Neural progenitor cell (in vitro differentiated cells): ENCODE results near the gene DSC3. TPM values are rescaled to one million over a fixed set of nuclear protein-coding genes. Genes with fewer than 3 reads are reported as not detected.

ENCODE experiments used
- DNase-seq: peaks from one replicate; pipeline ENCODE4 v3.0.0-alpha.2; 2016; ENCODE audit warnings: low spot score
- H2AFZ ChIP-seq: fragments of 200-600 bp; sonication (generic); replicated peaks from 2 replicates; pipeline ENCODE4 v1.6.1; 2016; ENCODE audit warnings: antibody characterized with exemption
- H3F3A ChIP-seq: fragments of 200-600 bp; sonication (generic); 2 replicates; pipeline ENCODE4 v1.6.1; 2016; ENCODE audit warnings: antibody characterized with exemption, low read depth
- H3K27ac ChIP-seq: fragments of 200-600 bp; sonication (generic); 2 replicates; pipeline ENCODE4 v1.5.1; 2016; ENCODE audit warnings: mild to moderate bottlenecking
- H3K27me3 ChIP-seq: fragments of 200-600 bp; sonication (generic); 2 replicates; pipeline ENCODE4 v1.6.1; 2016; ENCODE audit warnings: mild to moderate bottlenecking, moderate library complexity
- H3K36me3 ChIP-seq: fragments of 200-600 bp; sonication (generic); 2 replicates; pipeline ENCODE4 v1.5.1; 2016
- H3K4me1 ChIP-seq: fragments of 200-600 bp; sonication (generic); 2 replicates; pipeline ENCODE4 v1.6.1; 2016; ENCODE audit warnings: mixed run types
- H3K4me2 ChIP-seq: fragments of 200-600 bp; sonication (generic); 2 replicates; pipeline ENCODE4 v1.6.1; 2016
- H3K4me3 ChIP-seq: fragments of 200-600 bp; sonication (generic); 2 replicates; pipeline ENCODE4 v1.5.1; 2016
- H3K79me2 ChIP-seq: fragments of 200-600 bp; sonication (generic); 2 replicates; pipeline ENCODE4 v1.6.1; 2016; ENCODE audit warnings: low read depth
- H3K9ac ChIP-seq: fragments of 200-600 bp; sonication (generic); 2 replicates; pipeline ENCODE4 v1.6.1; 2016
- H3K9me3 ChIP-seq: fragments of 200-600 bp; sonication (generic); 2 replicates; pipeline ENCODE4 v1.5.1; 2016; ENCODE audit warnings: low read depth
- H4K20me1 ChIP-seq: fragments of 200-600 bp; sonication (generic); 2 replicates; pipeline ENCODE4 v1.6.1; 2016; ENCODE audit warnings: low read depth
- H3K27ac Mint-ChIP-seq: 3 replicates; pipeline ENCODE4 v1.8.0; 2021; ENCODE audit warnings: mixed read lengths
- H3K27me3 Mint-ChIP-seq: 2 replicates; pipeline ENCODE4 v1.8.0; 2022; ENCODE audit warnings: low read depth, mild to moderate bottlenecking, inconsistent platforms, moderate library complexity, mixed read lengths; ENCODE audit not compliant: insufficient read depth
- H3K36me3 Mint-ChIP-seq: 3 replicates; pipeline ENCODE4 v1.8.0; 2021; ENCODE audit warnings: mixed read lengths
- H3K4me1 Mint-ChIP-seq: 3 replicates; pipeline ENCODE4 v1.8.0; 2021; ENCODE audit warnings: mixed read lengths
- H3K4me3 Mint-ChIP-seq: 3 replicates; pipeline ENCODE4 v1.8.0; 2021; ENCODE audit warnings: mild to moderate bottlenecking, moderate library complexity, mixed read lengths
- H3K9me3 Mint-ChIP-seq: 3 replicates; pipeline ENCODE4 v1.8.0; 2020; ENCODE audit warnings: mixed read lengths
- CTCF ChIP-seq: fragments of 200-600 bp; sonication (generic); IDR thresholded peaks from 2 replicates; pipeline ENCODE4 v1.5.1; 2017; ENCODE audit warnings: antibody characterized with exemption, mild to moderate bottlenecking
- EZH2 ChIP-seq: fragments of 200-600 bp; sonication (generic); IDR thresholded peaks from 2 replicates; pipeline ENCODE4 v1.6.1; 2017; ENCODE audit warnings: antibody characterized with exemption, mild to moderate bottlenecking, moderate library complexity
- EZH2phosphoT487 ChIP-seq: fragments of 200-600 bp; sonication (generic); IDR thresholded peaks from 2 replicates; pipeline ENCODE4 v1.6.1; 2017; ENCODE audit warnings: antibody characterized with exemption
- total RNA-seq: library from RNA; depleted of rRNA; stranded (reverse); fragments of >200 nt; gene quantifications from 2 replicates; pipeline ENCODE4 v1.2.3, GENCODE V29; 2015; ENCODE audit warnings: low replicate concordance

The DSC3 gene
- total RNA-seq, 1 donor from 2014 or later = 1.8 TPM

GRCh38 chr18:31070206-31070605 is 27.7 kb upstream of the DSC3 start:
- H3K9ac ChIP-seq = no peak overlapping the region
- H3F3A ChIP-seq = peaks cover 6% of the 10 kb centered on the region
- peaks cover 23% of the 10 kb centered on the region for H3K36me3 Mint-ChIP-seq
- no peaks in the 10 kb centered on the region for H3K9me3 Mint-ChIP-seq
- H3K27me3 ChIP-seq = no peaks in the 10 kb centered on the region
- no peak overlapping the region for H3K4me3 ChIP-seq
- H3K9me3 ChIP-seq = no peaks in the 10 kb centered on the region
- no peak for TF ChIP-seq EZH2phosphoT487
- TF ChIP-seq CTCF = no peak
- no peak for TF ChIP-seq EZH2
- no peak for DNase-seq
- no peak overlapping the region for H3K4me2 ChIP-seq
- peaks cover 9% of the 10 kb centered on the region for H3K4me1 Mint-ChIP-seq
- no peak overlapping the region for H3K27ac Mint-ChIP-seq
- no peaks in the 10 kb centered on the region for H3K79me2 ChIP-seq
- H3K4me1 ChIP-seq = no peaks in the 10 kb centered on the region
- H2AFZ ChIP-seq = no peak overlapping the region
- H3K36me3 ChIP-seq = no peaks in the 10 kb centered on the region
- H3K4me3 Mint-ChIP-seq = no peak overlapping the region
- no peaks in the 10 kb centered on the region for H4K20me1 ChIP-seq
- no peak overlapping the region for H3K27ac ChIP-seq
- H3K27me3 Mint-ChIP-seq = no peaks in the 10 kb centered on the region

- no peaks in the 10 kb centered on the region for H3K4me1 ChIP-seq
- Mint-ChIP-seq H3K4me1 (peaks cover 17% of the 10 kb centered on the region), H3K27ac (no peak overlapping the region), H3K36me3 (peaks cover 13% of the 10 kb centered on the region), H3K27me3 (no peaks in the 10 kb centered on the region), H3K4me3 (no peak overlapping the region), H3K9me3 (no peaks in the 10 kb centered on the region)
- no peaks in the 10 kb centered on the region for H4K20me1 ChIP-seq
- H3K4me2 ChIP-seq = no peak overlapping the region
- no peaks in the 10 kb centered on the region for H3K36me3 ChIP-seq
- TF ChIP-seq EZH2phosphoT487 = no peak
- TF ChIP-seq EZH2 = no peak
- TF ChIP-seq CTCF = no peak
- no peak overlapping the region for H3K9ac ChIP-seq
- no peak for DNase-seq
- no peaks in the 10 kb centered on the region for H3K27me3 ChIP-seq
- H3K79me2 ChIP-seq = no peaks in the 10 kb centered on the region
- H2AFZ ChIP-seq = no peak overlapping the region
- H3F3A ChIP-seq = peaks cover 11% of the 10 kb centered on the region
- no peak overlapping the region for H3K4me3 ChIP-seq
- H3K9me3 ChIP-seq = no peaks in the 10 kb centered on the region
- H3K27ac ChIP-seq = no peak overlapping the region
These were observed 23.7 kb upstream of the DSC3 start for GRCh38 chr18:31066266-31066665.

- Histone ChIP-seq H2AFZ (no peak overlapping the region), H3K4me1 (no peaks in the 10 kb centered on the region), H3K27ac (no peak overlapping the region), H3K9ac (no peak overlapping the region), H3K36me3 (no peaks in the 10 kb centered on the region), H4K20me1 (no peaks in the 10 kb centered on the region), H3K79me2 (no peaks in the 10 kb centered on the region), H3K27me3 (no peaks in the 10 kb centered on the region), H3K4me3 (no peak overlapping the region), H3K9me3 (no peaks in the 10 kb centered on the region), H3K4me2 (no peak overlapping the region), H3F3A (peaks cover 11% of the 10 kb centered on the region)
- Mint-ChIP-seq H3K4me1 (peaks cover 17% of the 10 kb centered on the region), H3K27ac (peak overlapping the region; percentile 73), H3K4me3 (no peak overlapping the region), H3K9me3 (no peaks in the 10 kb centered on the region), H3K27me3 (no peaks in the 10 kb centered on the region), H3K36me3 (peaks cover 10% of the 10 kb centered on the region)
- DNase-seq = peak; percentile 11
- TF ChIP-seq CTCF = no peak
These were observed 22.7 kb upstream of the DSC3 start for GRCh38 chr18:31065036-31065773.
